Measurements from ENCODE around the gene UBAP2.

- TF ChIP-seq POLR2A (IDR thresholded peaks at IDR 0.05; ENCODE audit: low read depth, low read length) = no peak
- no peak for TF ChIP-seq SPI1 (IDR thresholded peaks at IDR 0.05; ENCODE audit: low read depth, low read length)
These were observed 154.8 kb downstream of the UBAP2 start for GRCh38 chr9:33893861-33894260.
